ENCODE data around the gene TMEM87B.

DNA sequence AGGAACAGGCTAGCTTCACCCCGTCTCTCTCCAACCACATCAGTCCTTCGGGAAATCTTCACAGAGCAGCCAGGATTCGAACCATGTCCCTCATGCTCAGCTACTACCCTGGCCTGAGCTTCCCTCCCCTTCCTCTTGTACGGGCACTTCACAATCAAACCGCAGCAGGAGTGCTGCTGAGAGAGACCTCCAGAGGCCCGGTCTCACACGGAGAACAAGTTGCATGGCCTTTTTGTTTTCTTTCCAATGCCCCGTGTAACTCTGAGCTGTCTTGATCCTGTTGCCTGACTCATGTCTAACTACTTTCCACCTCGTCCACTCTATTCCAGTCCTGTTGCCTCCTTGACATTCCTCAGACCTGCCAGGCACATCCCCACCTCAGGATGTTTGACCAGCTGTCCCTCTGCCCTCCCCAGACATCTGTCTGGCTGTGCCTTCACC lies 108.5 kb downstream of the TMEM87B start:
- TF ChIP-seq EZH2 (IDR thresholded peaks at IDR 0.05; ENCODE audit: insufficient read depth, poor library complexity, severe bottlenecking) (no peak), EZH2phosphoT487 (IDR thresholded peaks at IDR 0.05; ENCODE audit: insufficient read depth, low read depth) (no peak)

Measured in GM23248 (cell line).